Measurements from ENCODE around the gene LAMB4.

GRCh38 chr7:108145401-108145800 is 15.2 kb upstream of the LAMB4 start:
- TF ChIP-seq, protein P1, sequence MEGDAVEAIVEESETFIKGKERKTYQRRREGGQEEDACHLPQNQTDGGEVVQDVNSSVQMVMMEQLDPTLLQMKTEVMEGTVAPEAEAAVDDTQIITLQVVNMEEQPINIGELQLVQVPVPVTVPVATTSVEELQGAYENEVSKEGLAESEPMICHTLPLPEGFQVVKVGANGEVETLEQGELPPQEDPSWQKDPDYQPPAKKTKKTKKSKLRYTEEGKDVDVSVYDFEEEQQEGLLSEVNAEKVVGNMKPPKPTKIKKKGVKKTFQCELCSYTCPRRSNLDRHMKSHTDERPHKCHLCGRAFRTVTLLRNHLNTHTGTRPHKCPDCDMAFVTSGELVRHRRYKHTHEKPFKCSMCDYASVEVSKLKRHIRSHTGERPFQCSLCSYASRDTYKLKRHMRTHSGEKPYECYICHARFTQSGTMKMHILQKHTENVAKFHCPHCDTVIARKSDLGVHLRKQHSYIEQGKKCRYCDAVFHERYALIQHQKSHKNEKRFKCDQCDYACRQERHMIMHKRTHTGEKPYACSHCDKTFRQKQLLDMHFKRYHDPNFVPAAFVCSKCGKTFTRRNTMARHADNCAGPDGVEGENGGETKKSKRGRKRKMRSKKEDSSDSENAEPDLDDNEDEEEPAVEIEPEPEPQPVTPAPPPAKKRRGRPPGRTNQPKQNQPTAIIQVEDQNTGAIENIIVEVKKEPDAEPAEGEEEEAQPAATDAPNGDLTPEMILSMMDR (IDR thresholded peaks at IDR 0.05) = no peak
- no peak for TF ChIP-seq POLR2A (IDR thresholded peaks at IDR 0.05)
